Panc1 (cell line): ENCODE measurements around the gene RNASE7. TPM values are rescaled to one million over a fixed set of nuclear protein-coding genes. Genes with fewer than 3 reads are reported as not detected.
"Not testable (repeated sequence)": the region's sequence is repeated elsewhere in the genome, so short reads cannot be mapped to it uniquely, and the experiment has no call there.

Source experiments
- ATAC-seq: fragments of 200-7000 bp; cut with Tn5 transposase; 2 replicates; pipeline ENCODE4 v1.9.1; 2020; ENCODE audit warnings: mild to moderate bottlenecking, moderate library complexity
- BruUV-seq: library from RNA; stranded (reverse); fragments of 400-500 nt; replicated peaks from 2 replicates; lab custom pipeline; 2021; lab: Mats Ljungman, UMichigan
- CTCF ChIA-PET: fragments of 300-600 bp; sonication (Branson Sonifier 250); formaldehyde crosslinking; loops from one replicate; lab custom pipeline; 2022; ENCODE audit warnings: antibody characterized with exemption; lab: Charles Lee
- POLR2A ChIA-PET: fragments of 300-600 bp; sonication (Branson Sonifier 250); formaldehyde crosslinking; loops from one replicate; lab custom pipeline; 2022; ENCODE audit warnings: antibody characterized with exemption; lab: Charles Lee
- DNase-seq: peaks from one replicate; pipeline ENCODE4 v3.0.0-alpha.2; 2010; ENCODE audit warnings: low read depth, low spot score
- H3K27ac ChIP-seq: 2 replicates; pipeline ENCODE4 v1.5.1; 2011; ENCODE audit warnings: mild to moderate bottlenecking, low read length, inconsistent platforms
- H3K27me3 ChIP-seq: fragments of 200-500 bp; sonication (Bioruptor generic); 2 replicates; pipeline ENCODE4 v1.6.0; 2014; ENCODE audit warnings: low read length, inconsistent platforms; ENCODE audit not compliant: control insufficient read depth, insufficient read depth
- H3K36me3 ChIP-seq: fragments of 200-500 bp; sonication (Bioruptor generic); 2 replicates; pipeline ENCODE4 v1.5.1; 2014; ENCODE audit warnings: inconsistent platforms, mild to moderate bottlenecking, low read length, moderate library complexity; ENCODE audit not compliant: control insufficient read depth, insufficient read depth
- H3K4me1 ChIP-seq: 2 replicates; pipeline ENCODE4 v1.5.1; 2011; ENCODE audit warnings: inconsistent platforms, mild to moderate bottlenecking, low read length, moderate library complexity; ENCODE audit not compliant: control insufficient read depth, insufficient read depth
- H3K4me3 ChIP-seq, 2 experiments: 2 replicates each; pipeline ENCODE4 v1.5.1; 2011 to 2012; ENCODE audit warnings: low read depth in 2 of 2, low read length in 2 of 2, mild to moderate bottlenecking in 2 of 2, inconsistent platforms in 1 of 2, moderate library complexity in 1 of 2
- H3K9me3 ChIP-seq: fragments of 200-500 bp; sonication (Bioruptor generic); 2 replicates; pipeline ENCODE4 v1.5.1; 2014; ENCODE audit warnings: low read depth, mild to moderate bottlenecking, inconsistent platforms, low read length, moderate library complexity; ENCODE audit not compliant: control insufficient read depth, insufficient read depth
- CTCF ChIP-seq: fragments of 450-650 bp; IDR thresholded peaks from 2 replicates; pipeline ENCODE4 v1.5.1; 2017; ENCODE audit warnings: mild to moderate bottlenecking
- POLR2AphosphoS5 ChIP-seq: IDR thresholded peaks from 2 replicates; pipeline ENCODE4 v1.6.1; 2012; ENCODE audit warnings: mild to moderate bottlenecking, low read depth, low read length, moderate library complexity
- REST ChIP-seq, 2 experiments: IDR thresholded peaks; 2 replicates each; pipeline ENCODE4 v1.6.1; 2011 to 2012; ENCODE audit warnings: low read depth in 2 of 2, control low read depth in 1 of 2, low read length in 1 of 2, mild to moderate bottlenecking in 1 of 2, moderate library complexity in 1 of 2; ENCODE audit not compliant: insufficient read depth in 1 of 2
- SIN3A ChIP-seq: IDR thresholded peaks from 2 replicates; pipeline ENCODE4 v1.6.1; 2012; ENCODE audit warnings: low read depth, mild to moderate bottlenecking, low read length, moderate library complexity, borderline replicate concordance; ENCODE audit not compliant: insufficient read depth
- TCF7L2 ChIP-seq: IDR thresholded peaks from 2 replicates; pipeline ENCODE4 v1.6.1; 2011; ENCODE audit warnings: mild to moderate bottlenecking, low read depth, low read length, inconsistent platforms
- in situ Hi-C: cut with HindIII; loops from 2 replicates; pipeline ENCODE4 v1.10.0; 2016; ENCODE audit warnings: low sequenced_read_pairs, low pct_unique_long_range_greater_than_20kb
- intact Hi-C: fragments of 100-400 bp; cut with micrococcal nuclease; formaldehyde crosslinking; loops from one replicate; pipeline ENCODE4 v1.10.0; 2022; ENCODE audit not compliant: unreplicated experiment
- total RNA-seq: library from RNA; stranded (reverse); gene quantifications from one replicate; pipeline ENCODE4 v1.2.1, GENCODE V29; 2021; ENCODE audit not compliant: unreplicated experiment

The RNASE7 gene
- total RNA-seq, 1 experiment from 2014 or later, result not detected

GRCh38 chr14:21001218-21001617, 40.9 kb upstream of the RNASE7 start:
- BruUV-seq, result no TSS peak
- CTCF ChIA-PET, result interaction anchor here (1.1 to 1.2 kb wide), 2 partner anchors 13 to 30 kb away, joined by 3 to 4 read pairs; no protein-coding TSS in a partner anchor
- ATAC-seq, result no peak

GRCh38 chr14:21003788-21004346, 38.3 kb upstream of the RNASE7 start:
- Histone ChIP-seq H3K4me3 (no peak overlapping the region), H3K27me3 (no peaks in the 10 kb centered on the region), H3K9me3 (no peaks in the 10 kb centered on the region), H3K27ac (no peak overlapping the region), H3K36me3 (no peaks in the 10 kb centered on the region), H3K4me1 (no peaks in the 10 kb centered on the region)
- intact Hi-C loops (no loop called here), in situ Hi-C loops (no loop called here)
- TF ChIP-seq CTCF (no peak), POLR2AphosphoS5 (no peak), SIN3A (no peak), TCF7L2 (no peak), REST (IDR thresholded peaks at IDR 0.05; ENCODE audit: insufficient read depth in 1 of 2, low read depth in 2 of 2, low read length in 1 of 2) (no peak)
- BruUV-seq, result no TSS peak
- no peak for ATAC-seq
- ChIA-PET POLR2A (no interaction called here), CTCF (interaction anchor here (0.8 kb wide), 1 partner anchor 12 kb away, joined by 5 read pairs; no protein-coding TSS in a partner anchor)
- DNase-seq, result no peak

More at GRCh38 chr14:21001218-21001617, 40.9 kb upstream of the RNASE7 start:
- no peak overlapping the region for H3K27ac ChIP-seq
- H3K36me3 ChIP-seq, result no peaks in the 10 kb centered on the region
- no peaks in the 10 kb centered on the region for H3K9me3 ChIP-seq
- DNase-seq, result no peak
- no peaks in the 10 kb centered on the region for H3K4me1 ChIP-seq
- H3K27me3 ChIP-seq, result no peaks in the 10 kb centered on the region
- intact Hi-C loops (no loop called here), in situ Hi-C loops (no loop called here)
- POLR2A ChIA-PET, result no interaction called here
- TF ChIP-seq POLR2AphosphoS5 (no peak), SIN3A (no peak), TCF7L2 (no peak), CTCF (no peak), REST (IDR thresholded peaks at IDR 0.05; ENCODE audit: insufficient read depth in 1 of 2, low read depth in 2 of 2, low read length in 1 of 2) (no peak)
- H3K4me3 ChIP-seq, result no peak overlapping the region

- DNase-seq, in situ Hi-C loops, CTCF ChIA-PET, H3K9me3 ChIP-seq, intact Hi-C loops, ATAC-seq, H3K4me3 ChIP-seq, BruUV-seq, H3K36me3 ChIP-seq, POLR2A ChIA-PET, H3K27ac ChIP-seq, H3K4me1 ChIP-seq, H3K27me3 ChIP-seq: not testable (repeated sequence)
These were observed 32.4 kb upstream of the RNASE7 start for GRCh38 chr14:21009721-21010120.
